T-helper 2 cell treated with Interferon-gamma antibody and Interleukin-4, amounts not matched to agents 100 ng/mL and 5 ng/mL, for 36 hours (primary cell): ENCODE results near the gene BCL6B. TPM values are rescaled to one million over a fixed set of nuclear protein-coding genes. Genes with fewer than 3 reads are reported as not detected.
"Not testable (repeated sequence)": the region's sequence is repeated elsewhere in the genome, so short reads cannot be mapped to it uniquely, and the experiment has no call there.

Experiments used
- intact Hi-C: fragments of 100-400 bp; cut with micrococcal nuclease; formaldehyde crosslinking; loops from one replicate; pipeline ENCODE4 v1.15.1; 2023
- total RNA-seq: library from RNA; stranded (reverse); gene quantifications from 2 replicates; pipeline ENCODE4 v1.2.3, GENCODE V29; 2022

BCL6B gene
- total RNA-seq, 1 donor from 2014 or later: 0.39 TPM

DNA sequence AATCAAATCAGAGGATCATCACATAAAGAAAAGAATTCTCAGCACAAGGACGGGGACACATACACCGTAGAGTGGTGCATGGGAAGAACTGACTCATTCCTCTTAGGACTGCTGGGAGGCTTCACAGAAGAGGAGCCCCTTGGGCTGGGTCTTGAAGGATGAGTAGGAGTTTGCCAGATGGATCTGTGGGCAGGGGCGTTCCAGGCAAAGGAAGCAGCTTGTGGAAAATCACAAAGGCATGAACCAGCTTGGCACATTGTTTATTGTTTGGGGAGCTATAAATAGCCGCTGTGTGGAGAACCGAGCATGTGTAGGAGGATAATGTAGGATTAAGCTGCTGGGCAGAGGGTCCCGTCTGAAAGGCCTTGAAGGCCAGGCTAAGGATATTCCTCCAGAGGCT is 26.1 kb downstream of the BCL6B start:
- intact Hi-C loops: no loop called here

DNA sequence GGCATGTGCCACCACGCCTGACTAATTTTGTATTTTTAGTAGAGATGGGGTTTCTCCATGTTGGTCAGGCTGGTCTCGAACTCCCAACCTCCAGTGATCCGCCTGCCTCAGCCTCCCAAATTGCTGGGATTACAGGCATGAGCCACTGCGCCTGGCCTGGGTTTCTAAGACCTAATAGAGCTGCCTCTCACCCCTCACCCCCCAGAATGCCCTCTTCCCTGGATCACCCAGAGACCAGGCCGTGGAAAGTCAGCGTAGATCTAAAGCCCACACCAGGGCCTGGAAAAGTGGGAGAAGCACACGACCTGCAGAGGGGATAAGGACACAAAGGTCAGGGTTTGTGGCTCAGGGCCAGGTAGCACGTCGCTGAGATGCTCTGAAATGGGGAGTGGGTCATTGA is 27.7 kb downstream of the BCL6B start:
- intact Hi-C loops: not testable (repeated sequence)

DNA sequence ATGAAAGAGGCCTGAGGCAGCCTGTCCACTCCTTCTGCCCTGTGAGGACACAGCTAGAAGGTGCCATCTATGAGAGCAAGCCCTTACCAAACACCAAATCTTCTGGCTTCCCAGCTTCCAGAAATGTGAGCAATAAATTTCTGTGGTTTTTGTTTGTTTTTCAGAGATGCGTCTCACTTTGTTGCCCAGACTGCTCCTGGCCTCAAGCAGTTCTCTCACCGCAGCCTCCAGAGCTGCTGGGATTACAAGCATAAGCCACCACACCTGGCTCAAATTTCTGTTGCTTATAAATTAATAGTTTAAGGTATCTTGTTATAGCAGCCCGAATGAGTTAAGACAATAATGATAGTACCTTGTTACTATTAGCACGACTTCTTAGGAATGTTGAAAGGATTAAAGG is 33.5 kb downstream of the BCL6B start:
- intact Hi-C loops: no loop called here

DNA sequence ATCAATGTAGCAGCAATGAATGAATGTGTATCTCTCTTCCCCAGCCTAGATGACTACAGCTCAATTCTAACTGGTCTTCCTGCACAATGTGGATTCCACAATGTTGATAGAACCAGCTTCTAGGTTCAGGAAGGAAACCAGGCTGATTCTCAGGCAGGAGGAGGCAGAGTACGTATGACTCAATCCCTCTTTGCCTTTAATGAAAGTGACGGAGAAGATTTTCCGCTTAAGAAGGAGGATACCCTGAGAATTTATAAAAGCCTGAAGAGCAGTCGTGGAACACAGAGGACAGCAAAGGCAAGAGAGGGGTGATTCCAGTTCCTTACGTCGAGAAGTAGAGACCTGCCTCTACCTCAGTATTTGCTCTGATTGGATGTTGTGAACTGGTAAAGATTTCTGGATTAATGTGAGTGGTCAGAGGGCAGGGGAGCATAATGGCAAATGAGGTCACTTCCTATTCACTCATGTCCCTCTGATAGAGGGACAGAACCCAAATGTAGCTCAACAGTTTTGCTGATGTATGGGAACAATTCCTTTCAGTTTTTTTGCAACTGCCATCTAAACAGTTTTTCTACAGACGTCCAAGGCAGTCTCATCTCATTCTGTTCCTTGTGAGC is 36.1 kb downstream of the BCL6B start:
- intact Hi-C loops: no loop called here

DNA sequence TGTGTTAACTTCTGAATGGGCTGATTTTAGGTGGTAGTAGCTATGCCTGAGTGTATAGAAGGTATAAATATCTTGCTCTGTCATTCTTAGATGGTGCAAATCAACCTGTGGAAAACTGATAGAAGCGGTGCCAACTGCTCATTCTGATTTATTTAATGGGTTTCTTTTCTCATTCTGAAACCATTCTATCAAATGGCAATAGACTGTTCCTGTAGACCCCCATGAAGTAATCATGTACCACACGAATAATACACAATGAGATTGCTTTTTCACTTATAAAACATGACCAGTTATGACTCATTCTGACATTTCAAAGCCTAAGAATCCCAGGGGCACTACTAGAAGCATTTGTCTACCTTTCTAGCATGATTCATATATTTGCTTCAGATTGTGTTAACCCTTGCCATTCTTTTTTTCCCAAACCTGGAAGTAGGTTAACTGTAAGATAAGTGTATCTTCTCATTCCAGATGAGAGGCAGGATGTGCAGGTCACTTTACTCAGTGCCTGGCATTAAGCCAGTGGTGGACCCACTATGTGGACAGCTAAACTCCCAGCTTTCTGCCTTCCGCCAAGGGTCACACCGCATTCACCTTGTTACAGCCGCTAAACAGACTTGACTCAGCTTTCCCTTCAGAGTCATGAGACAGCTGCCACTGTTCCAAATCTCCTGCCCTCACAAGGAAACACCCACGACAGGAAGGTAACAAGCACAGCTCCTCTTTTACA is 37.5 kb downstream of the BCL6B start:
- intact Hi-C loops: no loop called here

DNA sequence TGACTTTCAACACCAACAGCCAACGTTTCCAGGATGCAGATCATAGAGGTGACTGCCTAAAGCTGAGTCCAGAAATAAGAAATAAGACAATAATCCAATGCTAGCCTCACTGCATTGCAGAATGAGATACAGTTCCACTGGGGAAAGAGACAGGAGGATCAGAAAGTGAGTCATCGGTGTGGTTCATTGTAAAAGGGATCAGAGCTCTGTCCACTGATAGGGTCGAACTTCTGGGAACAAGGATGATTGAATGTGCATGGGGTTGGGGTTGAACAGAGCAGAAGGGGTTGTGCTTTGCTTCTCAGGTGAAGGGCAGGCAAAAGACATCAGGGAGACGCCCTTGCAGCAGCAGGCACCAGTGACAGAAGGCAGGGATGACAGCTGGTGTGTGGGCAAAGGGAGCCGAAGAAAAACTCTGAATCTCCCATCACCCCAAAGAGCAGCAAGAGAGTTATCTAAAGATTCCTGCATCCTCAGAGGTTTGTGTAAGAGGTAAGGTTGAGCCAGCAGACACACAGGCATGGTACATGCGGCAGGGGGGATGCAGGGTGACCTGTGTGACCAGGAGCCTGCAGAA is 40.8 kb downstream of the BCL6B start:
- intact Hi-C loops: no loop called here

DNA sequence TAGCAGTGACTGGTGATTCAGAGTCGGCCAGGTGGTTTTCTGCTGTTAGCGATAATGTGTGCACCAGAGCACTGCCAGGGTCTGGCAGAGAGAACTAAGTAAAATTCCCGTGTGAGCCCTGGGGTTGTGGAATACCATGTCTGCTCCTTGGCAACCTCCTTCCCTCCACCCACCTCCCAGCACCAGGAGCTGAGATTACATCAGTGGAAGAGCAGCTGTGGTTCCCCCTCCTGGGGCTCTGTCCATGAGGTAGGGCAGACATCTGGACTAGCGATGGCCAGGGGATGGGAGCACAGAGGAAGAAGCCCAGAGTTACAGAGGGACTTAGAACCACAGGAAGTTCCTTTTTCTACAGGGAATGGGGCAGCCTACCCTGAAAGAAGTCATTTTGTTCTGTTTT is 41.4 kb downstream of the BCL6B start:
- intact Hi-C loops: no loop called here

DNA sequence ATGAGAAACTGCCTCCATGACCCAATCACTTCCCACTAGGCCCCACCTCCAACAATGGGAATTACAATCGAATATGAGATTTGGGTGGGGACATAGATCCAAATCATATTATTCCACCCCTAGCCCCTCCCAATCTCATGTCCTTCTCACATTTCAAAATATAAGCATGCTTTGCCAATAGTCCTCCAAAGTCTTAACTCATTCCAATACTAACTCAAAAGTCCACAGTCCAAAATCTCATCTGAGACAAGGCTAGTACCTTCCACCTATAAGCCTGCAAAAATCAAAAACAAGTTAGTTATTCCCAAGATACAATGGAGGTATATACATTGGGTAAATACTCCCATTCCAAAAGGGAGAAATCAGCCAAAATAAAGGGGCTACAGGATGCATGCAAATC is 44.3 kb downstream of the BCL6B start:
- intact Hi-C loops: no loop called here

DNA sequence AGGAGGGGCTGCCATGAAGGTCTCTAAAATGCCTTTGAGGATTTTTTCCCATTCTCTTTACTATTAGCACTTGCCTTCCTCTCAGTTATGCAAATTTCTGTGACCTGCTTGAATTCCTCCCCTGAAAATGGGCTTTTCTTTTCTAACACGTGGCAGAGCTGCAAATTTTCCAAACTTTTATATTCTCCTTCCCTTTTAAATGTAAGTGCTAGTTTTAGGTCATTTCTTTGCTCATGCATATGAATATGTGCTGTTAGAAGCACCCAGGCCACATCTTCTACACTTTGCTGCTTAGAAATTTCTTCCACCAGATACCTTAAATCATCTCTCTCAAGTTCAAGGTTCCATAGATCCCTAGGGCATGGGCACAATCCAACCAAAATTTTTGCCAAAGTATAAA is 45.4 kb downstream of the BCL6B start:
- intact Hi-C loops: no loop called here

DNA sequence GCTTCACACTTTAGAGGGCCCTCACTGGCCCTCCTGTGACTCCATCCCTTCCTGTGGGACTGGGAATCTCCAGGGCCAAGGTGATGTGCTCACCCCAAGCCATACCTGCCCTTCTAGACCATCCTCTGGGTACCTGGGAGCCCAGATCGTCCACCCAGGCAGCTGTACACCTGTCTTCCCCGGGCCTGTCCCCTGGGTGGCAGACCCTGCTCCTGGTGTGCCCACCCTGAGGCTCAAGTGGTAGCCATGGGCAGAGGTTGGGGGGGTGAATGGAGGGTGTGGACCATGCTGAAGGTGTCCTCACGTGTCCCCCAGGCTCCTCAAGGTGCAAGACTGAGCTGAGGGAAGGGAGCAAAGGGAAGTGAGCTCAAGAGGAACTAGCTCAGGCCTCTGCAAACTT is 47.9 kb downstream of the BCL6B start:
- intact Hi-C loops: no loop called here

DNA sequence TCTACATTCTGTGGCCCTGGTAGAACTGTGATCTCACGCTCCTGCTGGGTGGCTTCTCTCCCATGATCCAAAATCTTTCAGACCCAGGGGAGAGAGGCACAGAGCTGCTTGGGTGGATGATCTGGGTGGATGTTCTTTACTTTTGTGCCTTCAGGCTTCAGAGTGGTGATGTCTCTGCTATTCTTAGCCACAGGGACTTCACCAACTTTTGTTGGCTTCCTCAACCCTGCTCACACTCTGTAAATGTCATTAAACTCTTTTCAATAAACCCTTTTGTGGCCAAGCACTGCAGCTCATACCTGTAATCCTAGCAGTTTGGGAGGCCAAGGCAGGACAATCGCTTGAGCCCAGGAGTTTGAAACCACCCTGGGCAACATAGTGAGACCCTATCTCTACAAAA is 49.6 kb downstream of the BCL6B start:
- intact Hi-C loops: no loop called here

DNA sequence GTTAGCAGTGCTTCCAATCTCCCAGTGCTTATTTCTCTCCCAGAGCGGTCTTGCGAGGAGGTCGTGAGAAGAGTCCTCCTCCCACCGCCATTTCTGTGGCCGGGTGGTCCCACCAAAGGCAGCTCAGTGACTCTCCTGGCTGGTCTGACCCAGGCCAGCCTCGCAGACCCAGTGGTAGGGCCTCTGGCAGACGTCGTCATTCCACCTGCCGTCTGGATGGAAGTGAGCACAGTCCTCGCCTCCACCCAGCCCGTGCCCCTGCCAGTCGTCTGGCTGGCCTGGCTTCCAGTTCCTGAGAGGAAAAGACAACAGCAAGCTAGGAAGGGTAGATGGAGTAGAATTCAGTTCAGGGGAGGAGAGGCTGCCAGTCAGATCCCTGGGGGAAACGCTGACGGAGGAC is 52.1 kb downstream of the BCL6B start:
- intact Hi-C loops: no loop called here

DNA sequence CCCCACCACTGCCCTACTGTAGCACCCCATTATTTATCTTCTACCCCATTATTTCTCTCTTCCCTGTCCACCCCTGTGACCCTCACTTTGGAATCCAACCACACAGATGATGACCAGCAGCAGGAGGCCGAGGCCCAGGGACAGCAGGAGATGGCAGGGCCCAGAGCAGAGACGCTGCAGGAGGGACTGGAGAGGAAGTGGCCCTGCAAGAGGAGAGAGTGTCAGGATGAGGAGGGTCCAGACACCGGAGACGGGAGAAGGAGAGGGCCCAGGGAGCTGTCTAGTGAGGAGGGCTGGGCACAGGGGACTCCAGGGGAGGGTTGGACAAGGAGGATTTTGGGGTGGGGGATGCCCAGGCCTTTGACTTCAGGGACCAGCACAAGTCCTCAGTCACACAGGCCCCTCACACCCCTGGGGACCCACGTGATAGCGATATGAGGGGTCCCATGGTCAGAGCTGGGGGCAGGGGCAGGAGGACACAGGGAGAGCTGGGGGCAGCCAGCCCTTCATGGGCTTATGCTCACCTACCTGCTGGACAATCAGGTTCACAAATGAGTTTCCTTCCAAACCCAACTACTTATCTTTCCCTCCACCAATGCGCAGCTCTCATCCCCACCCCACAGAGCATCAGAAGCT is 55.2 kb downstream of the BCL6B start:
- intact Hi-C loops: no loop called here

DNA sequence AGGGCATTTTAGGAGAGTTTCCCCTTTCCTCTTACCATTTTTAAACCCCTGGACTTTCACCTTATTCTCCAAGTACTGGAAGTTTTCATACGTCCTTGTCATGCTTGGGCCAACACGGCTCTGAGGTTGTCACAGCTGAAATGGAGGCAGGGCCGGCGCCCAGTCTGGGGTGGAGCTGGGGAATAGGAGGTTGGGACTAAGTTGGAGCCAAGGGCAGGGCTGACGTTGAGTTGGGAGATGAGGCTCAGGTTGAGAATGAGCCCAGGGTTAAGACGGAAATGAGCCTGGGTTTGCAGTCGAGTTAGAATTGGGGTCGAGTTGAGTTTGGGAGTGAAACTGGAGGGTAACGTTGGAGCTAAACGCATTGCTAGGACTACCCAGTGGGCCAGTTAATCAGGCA is 55.9 kb downstream of the BCL6B start:
- intact Hi-C loops: no loop called here

Other genes starting within 250 kb of the BCL6B start
- 1.6 TPM in 2 replicates for gene FBXO39, start 246.8 kb upstream of the BCL6B start, total RNA-seq
- not detected in 2 replicates for gene TEKT1, start 191.3 kb upstream of the BCL6B start, total RNA-seq
- gene ALOX12, start 27.0 kb upstream of the BCL6B start, total RNA-seq: not detected in 2 replicates
- gene RNASEK, start 10.4 kb upstream of the BCL6B start, total RNA-seq: 138 and 139 TPM in 2 replicates
- 19.5 and 19.9 TPM in 2 replicates for gene SLC16A13, start 13.0 kb downstream of the BCL6B start, total RNA-seq
- 0.09 TPM in 2 replicates for gene SLC16A11, start 21.0 kb downstream of the BCL6B start, total RNA-seq
- gene CLEC10A, start 57.2 kb downstream of the BCL6B start, total RNA-seq: not detected in 2 replicates
- gene ASGR2, start 91.8 kb downstream of the BCL6B start, total RNA-seq: not detected in 2 replicates
- gene ASGR1, start 156.3 kb downstream of the BCL6B start, total RNA-seq: 0.91 and 1.8 TPM in 2 replicates
- 9.1 and 9.6 TPM in 2 replicates for gene DLG4, start 196.8 kb downstream of the BCL6B start, total RNA-seq
- 340 and 346 TPM in 2 replicates for gene ACADVL, start 196.9 kb downstream of the BCL6B start, total RNA-seq
- 46.4 and 51.1 TPM in 2 replicates for gene DVL2, start 211.5 kb downstream of the BCL6B start, total RNA-seq
- 53.4 and 55.1 TPM in 2 replicates for gene PHF23, start 216.4 kb downstream of the BCL6B start, total RNA-seq
- 223 and 242 TPM in 2 replicates for gene GABARAP, start 219.4 kb downstream of the BCL6B start, total RNA-seq
- 170 and 179 TPM in 2 replicates for gene CTDNEP1, start 228.7 kb downstream of the BCL6B start, total RNA-seq
- 56.5 and 57.8 TPM in 2 replicates for gene ELP5, start 229.2 kb downstream of the BCL6B start, total RNA-seq
- gene CLDN7, start 239.4 kb downstream of the BCL6B start, total RNA-seq: 0.32 and 0.39 TPM in 2 replicates